Muscle layer of duodenum (tissue), 2 donors: ENCODE data around the gene CXXC5.
"Not testable (repeated sequence)": the region's sequence is repeated elsewhere in the genome, so short reads cannot be mapped to it uniquely, and the experiment has no call there.

Source experiments
- H3K27ac ChIP-seq: one replicate; pipeline ENCODE4 v1.7.0; 2013; ENCODE audit warnings: mild to moderate bottlenecking, low read length
- H3K27me3 ChIP-seq: one replicate; pipeline ENCODE4 v1.7.0; 2013; ENCODE audit warnings: low read depth, mild to moderate bottlenecking, control low read depth, low read length
- H3K36me3 ChIP-seq, 2 donors: one replicate each; pipeline ENCODE4 v1.7.0; 2013; ENCODE audit warnings: low read length in 2 of 2, control low read depth in 1 of 2, mild to moderate bottlenecking in 1 of 2; ENCODE audit not compliant: insufficient read depth in 2 of 2, control insufficient read depth in 1 of 2
- H3K4me1 ChIP-seq, 2 donors: one replicate each; pipeline ENCODE4 v1.7.0; 2013; ENCODE audit warnings: low read length in 2 of 2, mild to moderate bottlenecking in 2 of 2, control low read depth in 1 of 2, moderate library complexity in 1 of 2; ENCODE audit not compliant: insufficient read depth in 2 of 2, control insufficient read depth in 1 of 2
- H3K4me3 ChIP-seq, 2 donors: one replicate each; pipeline ENCODE4 v1.7.0; 2013; ENCODE audit warnings: low read length in 2 of 2, low read depth in 1 of 2, mild to moderate bottlenecking in 1 of 2
- H3K9me3 ChIP-seq, 2 donors: one replicate each; pipeline ENCODE4 v1.7.0; 2013; ENCODE audit warnings: low read length in 2 of 2, control low read depth in 1 of 2, mild to moderate bottlenecking in 1 of 2; ENCODE audit not compliant: control insufficient read depth in 1 of 2
- donor health status: healthy.

Gene CXXC5

DNA sequence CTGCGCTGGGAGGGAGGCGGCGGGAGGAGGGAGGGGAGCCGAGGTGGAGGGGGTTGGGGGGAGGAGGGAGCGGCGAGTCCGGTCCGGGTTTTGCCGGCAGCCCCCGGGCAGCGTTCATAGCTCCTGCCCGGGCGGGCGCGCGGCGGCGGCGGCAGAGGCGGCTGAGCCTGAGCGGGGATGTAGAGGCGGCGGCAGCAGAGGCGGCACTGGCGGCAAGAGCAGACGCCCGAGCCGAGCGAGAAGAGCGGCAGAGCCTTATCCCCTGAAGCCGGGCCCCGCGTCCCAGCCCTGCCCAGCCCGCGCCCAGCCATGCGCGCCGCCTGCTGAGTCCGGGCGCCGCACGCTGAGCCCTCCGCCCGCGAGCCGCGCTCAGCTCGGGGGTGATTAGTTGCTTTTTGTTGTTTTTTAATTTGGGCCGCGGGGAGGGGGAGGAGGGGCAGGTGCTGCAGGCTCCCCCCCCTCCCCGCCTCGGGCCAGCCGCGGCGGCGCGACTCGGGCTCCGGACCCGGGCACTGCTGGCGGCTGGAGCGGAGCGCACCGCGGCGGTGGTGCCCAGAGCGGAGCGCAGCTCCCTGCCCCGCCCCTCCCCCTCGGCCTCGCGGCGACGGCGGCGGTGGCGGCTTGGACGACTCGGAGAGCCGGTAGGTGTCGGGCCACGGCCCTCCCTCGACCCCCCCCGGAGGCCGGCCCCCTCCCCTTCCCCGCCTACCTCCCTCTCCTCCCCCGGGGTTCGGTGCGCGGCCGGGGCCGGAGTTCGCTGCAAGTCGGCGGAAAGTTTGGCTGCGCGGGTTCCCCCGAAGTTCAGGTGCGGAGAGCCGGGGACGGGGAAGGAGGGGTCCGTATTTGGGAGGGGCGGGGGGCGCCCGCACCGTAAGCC lies at the start of gene CXXC5:
Gene CXXC5, plus strand, starts transcription at position 145 of the 877 bp plus-strand sequence. CDS start 32,175 bp downstream, outside the sequence.
- Histone ChIP-seq H3K27ac (no peak within 1 kb of the TSS), H3K27me3 (no peaks in the 10 kb centered on the region), H3K4me3 (peak within 1 kb of the TSS; percentile 73 to 87), H3K36me3 (no peaks in the 10 kb centered on the region), H3K9me3 (no peaks in the 10 kb centered on the region), H3K4me1 (peaks cover 28 to 50% of the 10 kb centered on the region in 2 donors)

GRCh38 chr5:139598601-139598965 lies 49.6 kb upstream of the CXXC5 start:
- not testable (repeated sequence) for H3K27ac ChIP-seq, H3K9me3 ChIP-seq, H3K4me3 ChIP-seq, H3K27me3 ChIP-seq, H3K4me1 ChIP-seq
- peaks cover 4 to 24% of the 10 kb centered on the region in 2 donors for H3K36me3 ChIP-seq

GRCh38 chr5:139600336-139600949 lies 47.7 kb upstream of the CXXC5 start:
- Histone ChIP-seq H3K4me3 (no peak overlapping the region), H3K27ac (no peak overlapping the region), H3K36me3 (peaks cover 4 to 24% of the 10 kb centered on the region in 2 donors), H3K27me3 (no peaks in the 10 kb centered on the region), H3K9me3 (no peaks in the 10 kb centered on the region), H3K4me1 (no peaks in the 10 kb centered on the region)

GRCh38 chr5:139601429-139601828 lies 46.7 kb upstream of the CXXC5 start:
- Histone ChIP-seq H3K27ac (no peak overlapping the region), H3K4me1 (no peaks in the 10 kb centered on the region), H3K27me3 (no peaks in the 10 kb centered on the region), H3K9me3 (no peaks in the 10 kb centered on the region), H3K4me3 (no peak overlapping the region), H3K36me3 (peaks cover 4 to 24% of the 10 kb centered on the region in 2 donors)

DNA sequence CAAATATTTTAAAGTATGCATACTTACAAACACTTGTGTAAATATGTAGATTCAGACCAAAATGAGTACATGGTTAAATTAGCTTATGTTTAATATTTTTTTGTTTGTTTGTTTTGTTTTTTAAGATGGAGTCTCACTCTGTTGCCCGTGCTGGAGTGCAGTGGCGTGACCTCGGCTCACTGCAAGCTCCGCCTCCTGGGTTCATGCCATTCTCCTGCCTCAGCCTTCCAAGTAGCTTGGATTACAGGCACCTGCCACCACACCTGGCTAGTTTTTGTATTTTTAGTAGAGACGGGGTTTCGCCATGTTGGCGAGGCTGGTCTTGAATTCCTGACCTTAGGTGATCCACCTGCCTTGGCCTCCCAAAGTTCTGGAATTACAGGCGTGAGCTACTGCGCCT lies 46.2 kb upstream of the CXXC5 start:
- not testable (repeated sequence) for H3K27ac ChIP-seq, H3K4me1 ChIP-seq, H3K27me3 ChIP-seq, H3K9me3 ChIP-seq, H3K4me3 ChIP-seq
- H3K36me3 ChIP-seq, result peaks cover 4 to 24% of the 10 kb centered on the region in 2 donors

GRCh38 chr5:139605887-139606286 lies 42.3 kb upstream of the CXXC5 start:
- no peak overlapping the region for H3K4me3 ChIP-seq
- H3K9me3 ChIP-seq, result no peaks in the 10 kb centered on the region
- H3K27me3 ChIP-seq, result no peaks in the 10 kb centered on the region
- H3K27ac ChIP-seq, result no peak overlapping the region
- H3K36me3 ChIP-seq, result peaks cover 4 to 16% of the 10 kb centered on the region in 2 donors
- peaks cover 0 to 4% of the 10 kb centered on the region in 2 donors for H3K4me1 ChIP-seq

- Histone ChIP-seq H3K4me3 (no peak overlapping the region), H3K36me3 (peaks cover 0 to 7% of the 10 kb centered on the region in 2 donors), H3K9me3 (no peaks in the 10 kb centered on the region), H3K27ac (no peak overlapping the region), H3K27me3 (no peaks in the 10 kb centered on the region), H3K4me1 (peaks cover 0 to 4% of the 10 kb centered on the region in 2 donors)
Measured at GRCh38 chr5:139611703-139612584, 36.2 kb upstream of the CXXC5 start.

DNA sequence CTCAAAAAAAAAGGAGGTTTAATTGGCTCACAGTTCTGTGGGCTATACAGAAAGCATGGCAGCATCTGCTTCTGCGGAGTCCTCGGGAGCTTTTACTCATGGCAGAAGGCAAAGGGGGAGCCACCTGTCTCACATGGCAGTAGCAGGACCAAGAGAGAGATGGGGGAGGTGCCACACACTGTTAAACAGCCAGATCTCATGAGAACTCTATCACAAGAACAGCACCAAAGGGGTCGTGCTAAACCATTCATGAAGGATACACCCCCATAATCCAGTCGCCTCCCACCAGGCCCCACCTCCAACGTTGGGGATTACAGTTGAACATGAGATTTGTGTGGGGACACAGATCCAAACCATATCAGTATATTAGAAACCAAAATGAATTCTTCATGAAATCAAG lies 28.3 kb upstream of the CXXC5 start:
- Histone ChIP-seq H3K9me3 (no peaks in the 10 kb centered on the region), H3K36me3 (peaks cover 29 to 39% of the 10 kb centered on the region in 2 donors), H3K27me3 (no peaks in the 10 kb centered on the region), H3K4me3 (no peak overlapping the region), H3K4me1 (no peaks in the 10 kb centered on the region), H3K27ac (no peak overlapping the region)

GRCh38 chr5:139625398-139625797 lies 22.8 kb upstream of the CXXC5 start:
- H3K4me1 ChIP-seq, H3K27me3 ChIP-seq, H3K9me3 ChIP-seq, H3K4me3 ChIP-seq, H3K27ac ChIP-seq: not testable (repeated sequence)
- H3K36me3 ChIP-seq, result peaks cover 39 to 66% of the 10 kb centered on the region in 2 donors

DNA sequence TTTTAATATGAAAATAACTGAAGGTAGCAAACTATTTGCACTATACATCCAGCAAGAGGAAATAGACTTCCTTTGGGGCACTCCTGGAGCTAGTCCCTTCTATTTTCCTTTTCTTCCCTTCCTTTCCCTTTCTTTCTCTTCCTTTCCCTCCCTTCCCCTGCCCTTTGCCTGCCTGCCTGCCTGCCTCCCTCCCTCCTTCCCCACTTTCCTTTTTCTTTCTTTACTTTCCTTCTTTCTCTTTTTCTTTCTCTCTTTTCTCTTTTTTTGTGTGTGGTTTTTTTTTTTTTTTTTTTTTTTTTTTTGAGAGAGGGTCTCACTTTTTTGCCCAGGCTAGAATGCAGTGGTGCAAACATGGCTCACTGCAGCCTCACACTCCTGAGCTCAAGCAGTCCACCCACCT lies 17.3 kb upstream of the CXXC5 start:
- peaks cover 18 to 31% of the 10 kb centered on the region in 2 donors for H3K36me3 ChIP-seq
- peaks cover 4 to 5% of the 10 kb centered on the region in 2 donors for H3K4me1 ChIP-seq
- H3K9me3 ChIP-seq, result no peaks in the 10 kb centered on the region
- H3K27ac ChIP-seq, result no peak overlapping the region
- no peaks in the 10 kb centered on the region for H3K27me3 ChIP-seq
- no peak overlapping the region for H3K4me3 ChIP-seq
